ENCODE measurements around the gene GNA12.

GNA12 gene

GRCh38 chr7:2771274-2771731 is 72.8 kb downstream of the GNA12 start:
- Histone ChIP-seq H3K4me2 (ENCODE audit: insufficient read depth, low read length) (no peak overlapping the region), H3K4me3 (ENCODE audit: low read depth in 1 of 2, low read length in 2 of 2) (no peak overlapping the region), H3K9me3 (ENCODE audit: insufficient read depth, low read length, severe bottlenecking) (no peaks in the 10 kb centered on the region), H2AFZ (ENCODE audit: low read depth, low read length) (no peak overlapping the region), H3K79me2 (ENCODE audit: insufficient read depth, low read length) (no peaks in the 10 kb centered on the region), H3K27me3 (ENCODE audit: insufficient read depth, low read length, poor library complexity) (no peaks in the 10 kb centered on the region), H3K36me3 (ENCODE audit: insufficient read depth, low read length) (0 out of 2 replicates have a peak, but pooled peaks cover 3% of the 10 kb centered on the region), H3K9ac (ENCODE audit: low read depth, low read length) (no peak overlapping the region), H3K27ac (ENCODE audit: low read length) (no peak overlapping the region), H4K20me1 (ENCODE audit: insufficient read depth, low read length) (no peaks in the 10 kb centered on the region), H3K4me1 (ENCODE audit: insufficient read depth, low read length) (no peaks in the 10 kb centered on the region)
- DNase-seq = no peak
- ATAC-seq (ENCODE audit: insufficient read depth, low read depth) = no peak
- TF ChIP-seq EZH2 (IDR thresholded peaks at IDR 0.05; ENCODE audit: borderline replicate concordance, low read depth, low read length, severe bottlenecking) = no peak
- no peak for TF ChIP-seq CTCF (IDR thresholded peaks at IDR 0.05; ENCODE audit: borderline replicate concordance, extremely low read depth, low read length, poor library complexity, severe bottlenecking)

- H3K36me3 ChIP-seq (ENCODE audit: insufficient read depth, low read length) = peaks cover 7% of the 10 kb centered on the region; the same call in 1 of the 2 replicates
- H3K4me3 ChIP-seq (ENCODE audit: low read depth in 1 of 2, low read length in 2 of 2) = no peak overlapping the region
- H3K27ac ChIP-seq (ENCODE audit: low read length) = no peak overlapping the region
- no peaks in the 10 kb centered on the region for H3K9me3 ChIP-seq (ENCODE audit: insufficient read depth, low read length, severe bottlenecking)
- no peak for ATAC-seq (ENCODE audit: insufficient read depth, low read depth)
- no peaks in the 10 kb centered on the region for H3K27me3 ChIP-seq (ENCODE audit: insufficient read depth, low read length, poor library complexity)
- no peak for TF ChIP-seq EZH2 (IDR thresholded peaks at IDR 0.05; ENCODE audit: borderline replicate concordance, low read depth, low read length, severe bottlenecking)
- no peak for TF ChIP-seq CTCF (IDR thresholded peaks at IDR 0.05; ENCODE audit: borderline replicate concordance, extremely low read depth, low read length, poor library complexity, severe bottlenecking)
- H2AFZ ChIP-seq (ENCODE audit: low read depth, low read length) = no peak overlapping the region
- no peak overlapping the region for H3K9ac ChIP-seq (ENCODE audit: low read depth, low read length)
- H4K20me1 ChIP-seq (ENCODE audit: insufficient read depth, low read length) = peaks cover 18% of the 10 kb centered on the region; the same call in 1 of the 2 replicates
- DNase-seq = no peak
- no peaks in the 10 kb centered on the region for H3K79me2 ChIP-seq (ENCODE audit: insufficient read depth, low read length)
- no peak overlapping the region for H3K4me2 ChIP-seq (ENCODE audit: insufficient read depth, low read length)
- H3K4me1 ChIP-seq (ENCODE audit: insufficient read depth, low read length) = no peaks in the 10 kb centered on the region
Observed at GRCh38 chr7:2764621-2765020, 79.5 kb downstream of the GNA12 start.

GRCh38 chr7:2763597-2763996 is 80.5 kb downstream of the GNA12 start:
- H3K9ac ChIP-seq (ENCODE audit: low read depth, low read length) = no peak overlapping the region
- H3K27me3 ChIP-seq (ENCODE audit: insufficient read depth, low read length, poor library complexity) = no peaks in the 10 kb centered on the region
- ATAC-seq (ENCODE audit: insufficient read depth, low read depth) (no peak), DNase-seq (no peak)
- no peaks in the 10 kb centered on the region for H3K79me2 ChIP-seq (ENCODE audit: insufficient read depth, low read length)
- no peak overlapping the region for H3K4me2 ChIP-seq (ENCODE audit: insufficient read depth, low read length)
- H3K4me3 ChIP-seq (ENCODE audit: low read depth in 1 of 2, low read length in 2 of 2) = no peak overlapping the region
- H2AFZ ChIP-seq (ENCODE audit: low read depth, low read length) = no peak overlapping the region
- peaks cover 7% of the 10 kb centered on the region; the same call in 1 of the 2 replicates for H3K36me3 ChIP-seq (ENCODE audit: insufficient read depth, low read length)
- H3K4me1 ChIP-seq (ENCODE audit: insufficient read depth, low read length) = peaks cover 3% of the 10 kb centered on the region; the same call in 1 of the 2 replicates
- no peak for TF ChIP-seq EZH2 (IDR thresholded peaks at IDR 0.05; ENCODE audit: borderline replicate concordance, low read depth, low read length, severe bottlenecking)
- no peak for TF ChIP-seq CTCF (IDR thresholded peaks at IDR 0.05; ENCODE audit: borderline replicate concordance, extremely low read depth, low read length, poor library complexity, severe bottlenecking)
- H3K9me3 ChIP-seq (ENCODE audit: insufficient read depth, low read length, severe bottlenecking) = no peaks in the 10 kb centered on the region
- peaks cover 18% of the 10 kb centered on the region; the same call in 1 of the 2 replicates for H4K20me1 ChIP-seq (ENCODE audit: insufficient read depth, low read length)
- no peak overlapping the region for H3K27ac ChIP-seq (ENCODE audit: low read length)

Data from DND-41 (cell line).